Upper lobe of left lung (tissue), 6 donors: ENCODE measurements around the gene RERE. TPM values are rescaled to one million over a fixed set of nuclear protein-coding genes. Genes with fewer than 3 reads are reported as not detected.

ENCODE experiments used
- ATAC-seq, 2 donors: fragments of 200-7000 bp; cut with Tn5 transposase; one replicate each; pipeline ENCODE4 v1.9.1; 2022; ENCODE audit warnings: mild to moderate bottlenecking in 2 of 2, moderate library complexity in 2 of 2; ENCODE audit not compliant: low FRiP score in 2 of 2
- DNase-seq, 2 donors: peaks; one replicate each; pipeline ENCODE4 v3.0.0-alpha.2; 2019 to 2020
- H3K27ac ChIP-seq, 4 donors: fragments of 200-600 bp; sonication (generic); one replicate each; pipeline ENCODE4 v1.5.1; 2016 to 2019
- H3K27me3 ChIP-seq, 4 donors: fragments of 200-600 bp; sonication (generic); one replicate each; pipeline ENCODE4 v1.5.1; 2017 to 2019
- H3K36me3 ChIP-seq, 4 donors: fragments of 200-600 bp; sonication (generic); one replicate each; pipeline ENCODE4 v1.5.1; 2016 to 2019
- H3K4me1 ChIP-seq, 4 donors: fragments of 200-600 bp; sonication (generic); one replicate each; pipeline ENCODE4 v1.5.1; 2018 to 2019
- H3K4me3 ChIP-seq, 4 donors: fragments of 200-600 bp; sonication (generic); one replicate each; pipeline ENCODE4 v1.5.1; 2017 to 2019; ENCODE audit warnings: mild to moderate bottlenecking in 2 of 4, moderate library complexity in 1 of 4
- H3K9me3 ChIP-seq, 4 donors: fragments of 200-600 bp; sonication (generic); one replicate each; pipeline ENCODE4 v1.5.1; 2018 to 2019
- CTCF ChIP-seq, 6 experiments: fragments of 450-650 bp in 4 of 6; fragments of 200-600 bp in 2 of 6; sonication (generic) in 2 of 6; IDR thresholded peaks; one replicate each; pipeline ENCODE4 v1.5.1; 2016 to 2019; ENCODE audit warnings: antibody characterized with exemption in 6 of 6
- EP300 ChIP-seq, 4 donors: sonication (generic); formaldehyde crosslinking; IDR thresholded peaks; one replicate each; pipeline ENCODE4 v1.5.1; 2017; ENCODE audit warnings: antibody characterized with exemption in 4 of 4, control low read depth in 2 of 4
- POLR2A ChIP-seq, 4 donors: fragments of 450-650 bp; IDR thresholded peaks; one replicate each; pipeline ENCODE4 v1.5.1; 2016 to 2017; ENCODE audit warnings: antibody characterized with exemption in 4 of 4, mild to moderate bottlenecking in 2 of 4
- POLR2AphosphoS5 ChIP-seq, 2 donors: sonication (generic); formaldehyde crosslinking; IDR thresholded peaks; one replicate each; pipeline ENCODE4 v1.5.1; 2017; ENCODE audit warnings: antibody characterized with exemption in 2 of 2
- WGBS, 2 donors: methylation state at CpG; one replicate each; pipeline ENCODE4 v1.1.5; 2017 to 2018; 5-methylcytosine and 5-hydroxymethylcytosine counted together
- total RNA-seq, 6 donors: library from RNA; depleted of rRNA in 4 of 6; stranded (reverse); fragments of >200 nt in 4 of 6; gene quantifications; one replicate each; pipeline versions ENCODE4 v1.1.0 to v1.2.1, GENCODE V29; 2016 to 2021
- donor health status: DM: no; HTN: no; CAD: no; lungs with moderate emphysema.
- donor health status: DM: no; HTN: yes; CAD: no; lungs with severe emphysema.

The RERE gene
- total RNA-seq, 6 donors from 2014 or later: 75.5 to 222 (median 104) TPM

- H3K27ac ChIP-seq: peak overlapping the region in 1 of 4 donors; percentile 56
- peaks cover 56 to 82% (median 76%) of the 10 kb centered on the region in 4 donors for H3K4me1 ChIP-seq
- no peak for ATAC-seq
- no peak for DNase-seq
- TF ChIP-seq POLR2AphosphoS5 (IDR thresholded peaks at IDR 0.05) (no peak), POLR2A (IDR thresholded peaks at IDR 0.05) (no peak), EP300 (IDR thresholded peaks at IDR 0.05) (no peak), CTCF (IDR thresholded peaks at IDR 0.05) (no peak)
- no peaks in the 10 kb centered on the region for H3K9me3 ChIP-seq
- H3K27me3 ChIP-seq: no peaks in the 10 kb centered on the region
- WGBS, 2 donors: 69 to 98% methylated on average over 4 of the region's 4 CpGs
- H3K36me3 ChIP-seq: peaks cover 0 to 10% (median 3%) of the 10 kb centered on the region in 4 donors
- no peak overlapping the region for H3K4me3 ChIP-seq
Observed at GRCh38 chr1:8376358-8376840, 441.0 kb downstream of the RERE start.

- no peak for DNase-seq
- WGBS, 2 donors: 85 to 95% methylated on average over 2 of the region's 2 CpGs
- no peaks in the 10 kb centered on the region for H3K27me3 ChIP-seq
- H3K27ac ChIP-seq: peak overlapping the region; percentile 72 to 85 (median 79)
- TF ChIP-seq POLR2AphosphoS5 (IDR thresholded peaks at IDR 0.05): no peak
- TF ChIP-seq CTCF (IDR thresholded peaks at IDR 0.05): peak in 4 of 6 experiments; percentile 14 to 49 (median 24)
- H3K36me3 ChIP-seq: peaks cover 0 to 9% (median 2%) of the 10 kb centered on the region in 4 donors
- no peak overlapping the region for H3K4me3 ChIP-seq
- H3K4me1 ChIP-seq: peaks cover 70 to 84% (median 80%) of the 10 kb centered on the region in 4 donors
- ATAC-seq: no peak
- no peaks in the 10 kb centered on the region for H3K9me3 ChIP-seq
Observed at GRCh38 chr1:8374812-8375211, 442.6 kb downstream of the RERE start.

DNA sequence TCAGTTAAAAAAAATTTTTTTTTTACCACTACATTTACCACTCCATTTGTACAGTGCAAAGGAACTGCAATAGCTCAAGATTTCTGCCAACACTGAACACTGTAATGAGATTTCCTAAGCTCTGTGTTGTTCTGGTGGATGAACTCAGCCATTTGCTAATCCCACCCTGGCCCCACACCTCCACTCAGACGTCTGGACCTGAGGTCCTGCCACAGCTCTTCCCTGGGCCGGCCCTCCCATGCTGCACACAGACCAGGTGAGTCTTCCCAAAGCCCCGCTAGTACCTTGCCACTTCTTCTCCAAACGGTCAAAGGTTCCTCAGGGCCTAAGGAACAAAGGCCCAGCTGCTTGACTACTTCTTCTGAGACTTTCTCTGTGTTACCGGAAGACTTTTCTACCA lies 443.1 kb downstream of the RERE start:
- no peak overlapping the region for H3K4me3 ChIP-seq
- no peaks in the 10 kb centered on the region for H3K9me3 ChIP-seq
- peaks cover 67 to 81% (median 76%) of the 10 kb centered on the region in 4 donors for H3K4me1 ChIP-seq
- ATAC-seq: peak in 1 of 2 donors; percentile 6
- no peak for DNase-seq
- WGBS, 2 donors: 78 to 82% methylated on average over 5 of the region's 5 CpGs
- no peaks in the 10 kb centered on the region for H3K27me3 ChIP-seq
- TF ChIP-seq EP300 (IDR thresholded peaks at IDR 0.05): no peak
- TF ChIP-seq POLR2A (IDR thresholded peaks at IDR 0.05): no peak
- no peak for TF ChIP-seq CTCF (IDR thresholded peaks at IDR 0.05)
- TF ChIP-seq POLR2AphosphoS5 (IDR thresholded peaks at IDR 0.05): no peak
- peaks cover 0 to 6% (median 2%) of the 10 kb centered on the region in 4 donors for H3K36me3 ChIP-seq
- H3K27ac ChIP-seq: peak overlapping the region; percentile 72 to 85 (median 79)

GRCh38 chr1:8373581-8374241 lies 443.7 kb downstream of the RERE start:
- Histone ChIP-seq H3K27me3 (no peaks in the 10 kb centered on the region), H3K4me1 (peaks cover 65 to 78% (median 72%) of the 10 kb centered on the region in 4 donors), H3K36me3 (peaks cover 0 to 6% (median 2%) of the 10 kb centered on the region in 4 donors), H3K9me3 (no peaks in the 10 kb centered on the region), H3K4me3 (no peak overlapping the region), H3K27ac (peak overlapping the region; percentile 72 to 85 (median 79))
- whole genome bisulfite sequencing, 2 donors: 23 to 40% methylated on average over 19 of the region's 19 CpGs
- peak in 1 of 4 donors; percentile 27 for TF ChIP-seq POLR2A (IDR thresholded peaks at IDR 0.05)
- peak; percentile 59 to 74 for TF ChIP-seq POLR2AphosphoS5 (IDR thresholded peaks at IDR 0.05)
- no peak for TF ChIP-seq CTCF (IDR thresholded peaks at IDR 0.05)
- TF ChIP-seq EP300 (IDR thresholded peaks at IDR 0.05): peak in 2 of 4 donors; percentile 76 to 83
- ATAC-seq (peak; percentile 82 to 85), DNase-seq (peak in 1 of 2 donors; percentile 81)
